H1 (cell line): ENCODE results near the gene PDX1. TPM values are rescaled to one million over a fixed set of nuclear protein-coding genes. Genes with fewer than 3 reads are reported as not detected.

Experiments
- CEBPB ChIP-seq: IDR thresholded peaks from 2 replicates; pipeline ENCODE4 v1.6.1; 2012; ENCODE audit warnings: low read depth, low read length
- RNF2 ChIP-seq: fragments of 200-900, 300-1000 bp; sonication (generic); IDR thresholded peaks from 2 replicates; pipeline ENCODE4 v1.7.1; 2016; ENCODE audit warnings: borderline replicate concordance, low read depth, mild to moderate bottlenecking, antibody characterized with exemption, low read length; ENCODE audit not compliant: poor library complexity, severe bottlenecking; ENCODE audit errors: missing control alignments
- polyA plus RNA-seq, 7 experiments: library from polyadenylated mRNA; depleted of rRNA in 3 of 7; stranded (reverse) in 5 of 7; unstranded in 2 of 7; fragments of >200 nt in 5 of 7; fragments of 200-250 nt in 2 of 7; gene quantifications; 1 replicate in 5 of 7; 2 replicates in 1 of 7; 4 replicates in 1 of 7; pipeline versions ENCODE4 v1.2.1 to v1.2.3, GENCODE V29; 2011 to 2013; ENCODE audit warnings: missing spikeins in 2 of 7, mixed read lengths in 2 of 7
- total RNA-seq: library from RNA; stranded (reverse); fragmentation: NEBNext Ultra II Directional; extraction: Animal tissue kit (Norgen Biotek cat#: 25700); gene quantifications from 2 replicates; pipeline ENCODE4 v1.2.1, GENCODE V29; 2021

PDX1 gene
- total and polyA plus RNA-seq, 2 of the 8 experiments (the other 6 are each of a cell fraction or from before 2014, with no cell fraction given) = not detected

DNA sequence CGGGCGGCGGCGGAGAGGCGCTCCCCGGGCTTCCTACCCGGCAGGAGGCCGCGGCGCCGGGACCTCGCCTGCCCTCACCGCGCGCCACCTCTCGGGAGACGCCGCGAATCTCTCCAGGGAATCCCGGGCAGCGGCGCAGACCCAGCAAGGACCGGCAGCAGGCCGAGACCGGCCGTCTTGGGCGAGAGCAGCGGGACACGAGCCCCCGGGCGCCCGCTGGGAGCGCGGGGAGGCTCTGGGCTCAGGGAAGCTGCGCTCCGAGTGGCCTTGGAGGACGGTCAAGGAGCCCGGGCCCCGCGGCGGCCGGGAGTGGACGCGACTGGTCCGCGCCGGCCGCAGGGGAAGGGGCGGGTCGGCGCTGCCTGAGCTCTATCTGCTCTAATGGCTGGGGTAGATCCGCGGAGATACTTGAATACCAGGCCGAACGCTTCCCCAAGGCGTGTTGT lies 34.6 kb downstream of the PDX1 start (continued):
- TF ChIP-seq RNF2 (peak; percentile 66), CEBPB (no peak)
- TF ChIP-seq, all 59 proteins: peak for 5
